HG02938 (cell line): ENCODE results near the gene TAS2R60.

Experiments
- ATAC-seq: cut with Tn5 transposase; IDR thresholded peaks from one replicate; pipeline ENCODE4 v1.9.1; 2021; ENCODE audit warnings: mild to moderate bottlenecking, moderate library complexity; ENCODE audit not compliant: unreplicated experiment

Gene TAS2R60

GRCh38 chr7:143437578-143437977, 5.7 kb upstream of the TAS2R60 start:
- no peak for ATAC-seq

GRCh38 chr7:143439866-143440265, 3.4 kb upstream of the TAS2R60 start:
- ATAC-seq: no peak

- ATAC-seq: no peak
Observed at GRCh38 chr7:143444063-143444782, 970 bp downstream of the TAS2R60 start.

GRCh38 chr7:143444785-143445184, 1.5 kb downstream of the TAS2R60 start:
- no peak for ATAC-seq

GRCh38 chr7:143447466-143447865, 4.2 kb downstream of the TAS2R60 start:
- no peak for ATAC-seq

- no peak for ATAC-seq
Observed at GRCh38 chr7:143448429-143448828, 5.2 kb downstream of the TAS2R60 start.

- ATAC-seq: no peak
Observed at GRCh38 chr7:143449793-143450192, 6.5 kb downstream of the TAS2R60 start.

GRCh38 chr7:143451122-143451521, 7.9 kb downstream of the TAS2R60 start:
- ATAC-seq: no peak

- ATAC-seq: no peak
Observed at GRCh38 chr7:143451746-143452145, 8.5 kb downstream of the TAS2R60 start.

GRCh38 chr7:143452495-143452894, 9.2 kb downstream of the TAS2R60 start:
- ATAC-seq: no peak

GRCh38 chr7:143454091-143454680, 10.9 kb downstream of the TAS2R60 start:
- ATAC-seq: no peak

- no peak for ATAC-seq
Observed at GRCh38 chr7:143455491-143455890, 12.2 kb downstream of the TAS2R60 start.

GRCh38 chr7:143455942-143456341, 12.7 kb downstream of the TAS2R60 start:
- no peak for ATAC-seq

GRCh38 chr7:143456992-143457793, 13.9 kb downstream of the TAS2R60 start:
- no peak for ATAC-seq

- ATAC-seq: no peak
Observed at GRCh38 chr7:143458263-143458662, 15.0 kb downstream of the TAS2R60 start.

- ATAC-seq: no peak
Observed at GRCh38 chr7:143458681-143459080, 15.4 kb downstream of the TAS2R60 start.

- no peak for ATAC-seq
Observed at GRCh38 chr7:143459359-143459758, 16.1 kb downstream of the TAS2R60 start.

GRCh38 chr7:143460271-143460979, 17.2 kb downstream of the TAS2R60 start:
- ATAC-seq: no peak

- no peak for ATAC-seq
Observed at GRCh38 chr7:143462045-143462444, 18.8 kb downstream of the TAS2R60 start.

GRCh38 chr7:143463556-143463955, 20.3 kb downstream of the TAS2R60 start:
- no peak for ATAC-seq

GRCh38 chr7:143463957-143464356, 20.7 kb downstream of the TAS2R60 start:
- ATAC-seq: no peak
